UCSD-AML1 (cell line): Measurements from ENCODE around the gene PRR19.
A peak's percentile ranks its signal among the peaks of the same experiment; 100 is the strongest.
"Not testable (repeated sequence)": the region's sequence is repeated elsewhere in the genome, so short reads cannot be mapped to it uniquely, and the experiment has no call there.

ENCODE experiments used
- DNase-seq: peaks from one replicate; lab custom pipeline; 2025; ENCODE audit not compliant: unreplicated experiment; lab: John Stamatoyannopoulos, UW

The PRR19 gene, protein sequence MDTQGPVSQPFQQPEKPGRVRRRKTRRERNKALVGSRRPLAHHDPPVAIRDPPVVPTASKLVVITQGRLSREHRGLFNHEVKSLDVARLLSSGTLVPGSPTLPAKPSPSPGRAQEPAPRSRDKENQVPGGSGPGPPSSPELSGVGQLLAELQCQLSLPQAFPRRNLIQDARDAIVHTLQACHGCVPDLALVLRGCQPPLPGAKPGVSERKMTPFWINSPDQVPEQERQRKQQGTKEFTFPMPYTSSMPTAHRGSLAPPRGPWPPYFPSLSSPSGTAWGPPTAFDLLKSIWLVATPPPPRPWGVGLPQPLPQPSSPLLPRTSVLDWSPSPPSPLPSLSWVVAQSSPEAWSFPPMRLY

DNA sequence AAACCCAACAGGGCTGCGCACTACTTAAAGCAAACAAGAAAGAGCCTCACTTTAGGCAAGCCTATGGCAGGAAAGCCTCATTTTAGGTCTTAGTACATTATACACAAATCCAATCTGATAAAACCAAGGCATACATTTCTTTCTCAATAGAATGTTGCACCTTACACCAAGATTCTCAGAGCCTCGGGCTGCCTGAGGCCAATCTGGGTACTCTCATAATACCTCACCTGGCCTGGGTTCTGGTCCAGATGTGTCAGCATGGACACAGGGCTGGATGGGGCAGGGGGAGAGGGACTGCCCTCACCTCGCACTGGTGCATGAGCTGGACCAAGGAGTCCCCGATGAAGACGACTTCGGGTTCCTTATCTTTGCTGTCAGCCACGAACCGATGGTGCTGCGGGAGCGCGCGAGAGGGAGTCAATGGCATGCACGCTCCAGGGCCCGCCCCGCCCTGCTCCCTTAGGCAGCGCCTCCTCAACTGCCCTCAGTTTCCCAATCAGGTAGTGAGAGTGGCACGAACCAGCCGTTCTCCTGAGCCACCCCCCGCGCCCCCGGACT, at the start of gene PRR19:
TSS of gene PRR19 (plus strand) at position 487 of the 558 bp plus-strand sequence. CDS start 7,453 bp downstream, outside the sequence.
- no peak for DNase-seq

DNA sequence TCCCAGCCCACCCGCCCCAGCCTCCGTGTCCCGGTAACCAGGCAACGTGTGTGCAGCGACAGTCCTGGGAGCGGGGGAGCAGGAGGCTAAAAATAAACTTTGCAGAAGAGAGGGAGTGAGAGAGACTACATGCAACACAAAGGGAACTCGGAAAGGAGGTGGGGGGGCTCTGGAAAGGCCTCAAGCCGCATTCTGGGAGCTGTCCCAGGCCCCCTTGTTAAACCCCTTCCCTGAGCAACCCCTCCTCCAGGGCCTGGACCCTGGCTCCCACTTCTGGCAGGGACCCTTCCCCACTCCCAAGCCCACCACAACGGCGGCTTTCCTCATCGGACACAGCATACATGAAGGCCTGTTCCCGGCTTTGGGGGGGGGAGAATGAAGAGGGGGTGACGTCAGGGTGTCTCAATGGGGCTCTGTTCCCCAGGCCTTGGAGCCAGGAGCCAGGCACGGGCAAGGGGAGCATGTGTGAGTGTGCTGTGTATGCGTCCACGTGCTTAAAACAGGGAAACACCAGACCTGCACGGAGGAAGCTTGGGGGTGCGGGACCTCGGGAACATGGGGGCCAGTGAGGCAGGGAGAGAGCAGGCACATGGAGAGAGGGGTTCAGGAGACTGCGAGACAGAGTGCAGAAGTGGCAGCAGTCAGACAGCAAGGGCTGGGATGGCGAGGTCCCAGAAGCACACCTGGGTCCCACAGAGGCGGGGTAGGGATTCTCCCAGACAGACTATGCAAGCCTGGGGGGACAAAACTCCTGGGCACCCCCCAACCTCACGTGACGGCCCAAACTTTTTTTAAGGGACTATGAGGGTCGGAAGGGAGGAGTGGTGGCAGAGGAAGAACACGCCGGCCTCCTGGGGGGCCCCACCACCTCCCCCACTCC, 49.3 kb upstream of the PRR19 start:
- DNase-seq = peak; percentile 31

DNA sequence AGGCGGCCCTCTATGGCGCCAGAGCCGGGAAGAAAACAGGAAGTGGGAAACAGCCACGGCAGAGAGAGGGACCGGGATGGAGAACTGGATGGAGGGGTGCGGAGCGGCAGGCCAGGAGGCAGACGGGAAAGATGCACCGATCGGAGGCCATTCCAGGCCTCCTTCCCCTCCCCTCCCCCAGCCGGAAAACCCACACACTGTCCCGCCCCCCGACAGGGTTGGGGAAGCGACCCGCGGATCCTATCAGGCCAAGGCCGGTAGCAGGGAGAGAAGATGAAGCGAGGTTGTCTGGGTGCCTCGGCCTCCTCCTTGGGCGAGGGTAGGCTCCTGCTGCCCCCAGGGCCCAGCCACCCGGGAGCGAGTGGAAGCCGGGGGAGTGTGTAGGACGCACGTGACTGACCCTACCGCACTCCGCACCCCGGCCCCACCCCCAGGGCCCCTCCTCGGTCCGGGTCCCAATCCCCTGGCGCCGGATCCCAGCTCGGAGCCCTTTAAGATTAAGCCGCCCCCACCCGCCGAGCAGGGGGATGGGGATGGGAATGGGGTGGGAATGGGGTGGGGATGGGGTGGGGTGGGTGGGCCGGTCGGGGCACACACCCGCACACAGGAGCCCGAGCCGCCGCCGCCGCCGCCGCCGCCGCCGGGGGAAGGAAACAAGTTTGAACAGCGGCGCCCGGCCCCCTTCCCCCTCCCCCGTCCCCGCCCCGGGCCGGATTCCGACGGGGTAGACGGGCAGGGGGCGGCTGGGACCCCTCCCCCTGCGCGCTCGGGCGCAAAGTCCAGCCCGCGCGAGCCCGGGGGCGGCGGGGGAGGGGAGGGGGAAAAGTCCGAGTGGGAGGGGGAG, 48.5 kb upstream of the PRR19 start:
- DNase-seq = peak; percentile 81

DNA sequence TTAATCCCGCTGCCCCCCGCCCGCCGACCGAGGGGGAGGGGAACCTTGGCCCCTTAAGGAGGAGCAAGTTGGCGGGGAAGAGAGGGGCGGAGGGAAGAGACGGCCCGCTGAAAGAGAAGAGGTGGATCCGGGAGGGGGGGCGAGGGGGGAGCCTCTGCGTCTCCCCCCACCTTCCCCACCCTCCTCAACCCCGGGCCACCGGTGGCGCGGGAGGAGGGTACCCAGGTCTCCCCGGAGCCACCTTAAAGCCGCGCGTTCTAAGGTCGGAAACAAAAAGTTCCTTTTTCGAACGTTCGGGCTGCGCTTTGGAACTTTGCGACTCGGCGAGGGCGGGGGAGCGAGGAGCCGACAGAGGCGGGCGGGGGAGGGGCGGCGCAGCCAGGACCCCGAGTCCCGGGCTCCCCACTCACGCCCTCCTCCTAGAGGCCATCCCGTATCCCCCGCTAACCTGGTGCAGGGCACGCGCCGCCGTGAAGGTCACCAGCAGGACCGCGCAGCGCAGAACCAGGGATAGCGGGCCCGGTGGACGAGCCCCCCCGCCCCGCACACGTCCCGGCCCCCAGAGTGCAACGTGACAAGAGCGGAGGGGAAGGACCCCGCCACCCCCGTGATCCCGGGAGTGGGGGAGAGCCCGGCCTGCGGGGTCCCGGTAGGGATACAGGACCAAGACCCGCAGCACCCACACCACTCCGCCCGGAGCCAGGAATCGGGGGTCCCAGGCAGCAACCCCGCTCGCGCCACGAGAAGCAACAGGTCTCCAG, 47.7 kb upstream of the PRR19 start:
- peak; percentile 81 for DNase-seq

DNA sequence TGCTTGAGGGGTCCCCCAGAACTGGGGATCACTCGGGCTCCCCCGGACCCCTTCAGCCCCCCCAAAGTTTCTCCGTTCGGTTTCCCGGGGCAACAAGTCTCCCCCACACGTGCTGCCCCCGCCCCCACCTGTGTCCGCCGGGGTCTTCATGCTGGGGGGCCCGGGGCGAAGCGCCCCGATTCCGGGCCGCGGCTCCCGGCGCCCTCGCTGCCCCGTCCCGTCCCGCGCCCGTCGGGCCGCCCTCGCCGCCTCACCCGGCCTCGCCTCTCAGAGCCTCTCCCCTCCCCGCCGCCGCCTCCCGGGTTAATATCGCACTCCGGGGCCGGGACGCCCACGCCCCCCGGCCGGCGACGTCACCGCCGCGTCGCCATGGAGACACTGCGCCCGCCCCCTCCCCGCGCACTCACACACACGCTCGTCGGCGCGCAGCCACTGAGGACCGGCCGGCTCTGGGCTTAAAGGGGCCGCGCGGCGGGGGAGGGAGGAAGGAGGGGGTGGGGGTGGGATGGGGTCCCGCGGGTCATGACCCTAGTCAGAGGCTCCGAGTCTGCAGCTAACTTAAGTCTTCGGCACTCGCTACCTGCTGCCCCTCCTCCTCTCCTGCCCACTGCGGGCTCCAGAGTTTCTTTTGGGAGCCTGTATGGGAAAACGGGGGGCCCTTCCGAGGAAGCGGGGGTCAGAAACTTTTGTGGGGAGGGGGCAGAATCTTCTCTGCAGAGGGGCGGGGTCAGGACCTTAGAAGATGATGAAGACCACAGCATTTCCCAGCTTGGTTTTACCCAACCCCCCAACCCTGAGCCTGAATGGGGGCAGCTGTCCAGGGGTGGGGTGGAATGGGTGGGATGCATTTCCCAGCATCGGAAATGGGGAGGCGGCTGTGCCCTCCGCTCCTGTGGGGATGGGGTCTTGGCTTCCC, 46.8 kb upstream of the PRR19 start, which contains the start of gene ERF:
TSS of gene ERF (minus strand) at position 279 of the 916 bp plus-strand sequence. CDS start at position 150, 129 bp downstream.
- peak; percentile 92 for DNase-seq

DNA sequence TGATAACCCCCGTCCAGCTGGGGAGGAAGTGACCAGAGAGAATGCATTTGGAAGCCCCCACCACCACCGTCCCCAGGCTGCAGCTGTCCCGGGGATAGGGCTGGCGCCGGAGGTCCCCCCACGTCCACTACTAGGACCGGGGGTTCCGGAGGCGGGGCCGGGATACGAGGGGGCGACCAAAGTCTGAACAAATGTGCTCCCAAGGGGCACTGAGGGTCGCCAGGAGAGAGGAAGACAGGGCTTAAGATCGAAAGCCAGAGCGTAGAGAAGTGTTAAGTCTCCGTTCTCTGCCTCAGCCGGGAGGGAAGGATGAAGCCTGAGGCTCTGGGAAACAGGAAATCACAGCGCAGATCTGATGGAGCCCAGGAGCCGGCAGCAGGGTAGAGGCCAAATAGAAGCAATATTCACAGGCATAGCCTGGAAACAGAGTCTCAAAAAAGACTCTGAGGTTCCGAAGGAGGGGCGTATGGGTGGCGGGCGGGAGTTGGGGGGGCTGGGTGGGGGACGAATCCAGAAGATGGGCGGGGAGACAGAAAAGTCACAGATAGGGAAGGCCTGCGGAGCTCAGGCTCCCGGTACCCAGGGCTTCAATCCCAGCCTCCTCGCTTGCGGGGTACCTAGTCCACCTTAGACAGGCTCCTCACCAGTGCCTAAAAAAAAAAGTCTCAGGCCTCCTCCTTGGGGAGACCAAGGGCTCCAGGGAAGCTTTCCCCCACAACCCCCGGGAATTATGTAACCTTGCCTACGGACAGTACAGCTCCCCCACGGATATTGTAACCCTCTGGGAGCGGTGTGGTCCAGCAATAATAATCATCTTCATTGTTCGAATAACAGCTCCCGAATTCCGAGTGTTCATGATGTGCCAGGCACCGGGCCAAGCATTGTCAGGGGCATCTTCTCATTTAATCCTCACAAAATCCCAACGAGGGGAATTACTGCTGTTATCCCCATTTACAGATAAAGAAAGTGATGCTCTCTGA, 45.9 kb upstream of the PRR19 start:
- DNase-seq = no peak

DNA sequence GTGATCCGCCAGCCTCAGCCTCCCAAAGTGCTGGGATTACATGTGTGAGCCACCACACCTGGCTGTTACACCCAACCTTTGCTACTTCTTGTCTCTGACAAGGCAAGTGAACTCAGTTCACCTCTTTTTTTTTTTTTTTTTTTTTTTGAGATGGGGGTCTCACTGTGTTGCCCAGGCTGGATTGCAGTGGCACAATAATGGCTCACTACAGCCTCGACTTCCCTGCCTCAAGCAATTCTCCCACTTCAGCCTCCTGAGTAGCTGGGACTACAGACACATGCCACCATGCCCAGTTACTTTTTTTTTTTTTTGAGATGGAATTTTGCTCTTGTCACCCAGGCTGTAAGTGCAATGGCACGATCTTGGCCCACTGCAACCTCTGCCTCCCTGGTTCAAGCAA, 44.1 kb upstream of the PRR19 start:
- DNase-seq = not testable (repeated sequence)

DNA sequence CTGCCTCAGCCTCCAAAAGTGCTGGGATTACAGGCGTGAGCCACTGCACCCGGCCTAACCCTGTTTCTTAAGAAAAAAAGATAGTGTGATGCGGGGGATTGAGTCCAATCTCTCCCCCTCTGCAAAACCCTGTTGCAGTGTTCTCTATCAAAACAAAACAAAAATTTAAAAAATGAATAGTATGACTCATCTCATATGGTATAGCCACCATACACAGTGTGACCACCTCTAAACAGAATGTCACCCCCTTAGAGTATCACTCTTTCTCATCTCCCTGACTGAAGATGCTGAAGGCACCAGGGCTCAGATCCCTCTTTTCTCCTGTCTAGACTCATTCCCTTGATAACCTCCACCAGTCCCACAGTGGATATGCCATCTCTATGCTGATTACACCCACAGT, 40.2 kb upstream of the PRR19 start:
- DNase-seq = no peak

DNA sequence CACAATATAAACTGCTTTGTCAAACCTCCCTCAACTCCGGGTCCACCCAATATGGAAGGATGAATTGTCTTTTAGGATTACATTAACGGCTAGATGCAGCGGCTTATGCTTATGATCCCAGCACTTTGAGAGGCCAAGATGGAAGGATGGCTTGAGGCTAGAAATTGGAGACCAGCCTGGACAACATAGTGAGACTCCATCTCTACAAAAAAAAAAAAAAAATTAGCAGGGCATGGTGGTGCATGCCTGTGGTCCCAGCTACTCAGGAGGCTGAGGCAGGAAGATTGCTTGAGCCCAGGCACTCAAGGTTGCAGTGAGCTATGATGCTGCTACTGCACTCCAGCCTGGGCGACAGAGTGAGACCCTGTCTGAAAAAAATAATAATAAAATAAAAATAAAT, 35.8 kb upstream of the PRR19 start:
- not testable (repeated sequence) for DNase-seq

DNA sequence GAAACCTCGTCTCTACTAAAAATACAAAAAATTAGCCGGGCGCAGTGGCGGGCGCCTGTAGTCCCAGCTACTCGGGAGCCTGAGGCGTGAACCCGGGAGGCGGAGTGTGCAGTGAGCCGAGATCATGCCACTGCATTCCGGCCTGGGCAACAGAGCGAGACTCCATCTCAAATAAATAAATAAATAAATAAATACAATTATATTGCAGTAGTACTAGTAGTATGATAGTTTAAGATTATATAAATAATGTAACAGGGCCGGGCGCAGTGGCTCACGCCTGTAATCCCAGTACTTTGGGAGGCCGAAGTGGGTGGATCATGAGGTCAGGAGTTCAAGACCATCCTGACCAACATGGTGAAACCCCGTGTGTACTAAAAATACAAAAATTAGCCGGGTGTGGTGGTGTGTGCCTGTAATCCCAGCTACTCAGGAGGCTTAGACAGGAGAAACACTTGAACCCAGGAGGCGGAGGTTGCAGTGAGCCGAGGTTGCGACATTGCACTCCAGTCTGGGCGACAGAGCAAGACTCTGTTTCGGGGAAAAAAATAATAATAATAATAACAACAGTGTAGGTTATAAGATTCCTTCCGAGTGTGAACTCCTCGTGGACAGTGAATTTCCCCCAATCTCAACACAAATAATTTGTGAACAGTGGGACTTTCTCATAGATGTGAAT, 34.9 kb upstream of the PRR19 start:
- not testable (repeated sequence) for DNase-seq

DNA sequence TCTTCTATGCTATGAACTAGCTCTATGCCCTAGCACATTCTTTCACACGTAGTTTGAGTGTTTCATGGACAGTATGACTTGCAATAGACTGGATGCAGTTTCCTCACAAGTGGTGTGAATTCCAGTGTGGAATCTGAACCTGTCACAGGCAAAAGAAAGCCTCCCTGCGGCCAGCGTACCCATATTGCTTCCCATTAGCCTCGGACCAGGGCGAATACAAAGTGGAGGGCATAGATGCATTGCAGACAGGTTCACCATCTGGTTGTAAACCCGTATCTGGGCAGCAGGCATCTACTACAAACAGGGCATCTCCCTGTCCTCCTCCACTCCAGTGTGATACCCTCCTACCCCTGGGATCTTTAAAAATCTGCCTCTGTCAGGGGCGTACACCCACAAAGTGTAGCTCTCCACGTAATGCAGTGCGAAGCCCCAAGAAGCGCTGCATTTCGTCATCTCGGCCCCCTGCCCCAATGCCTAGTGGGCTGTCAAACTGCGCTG, 34.2 kb upstream of the PRR19 start:
- DNase-seq = no peak

DNA sequence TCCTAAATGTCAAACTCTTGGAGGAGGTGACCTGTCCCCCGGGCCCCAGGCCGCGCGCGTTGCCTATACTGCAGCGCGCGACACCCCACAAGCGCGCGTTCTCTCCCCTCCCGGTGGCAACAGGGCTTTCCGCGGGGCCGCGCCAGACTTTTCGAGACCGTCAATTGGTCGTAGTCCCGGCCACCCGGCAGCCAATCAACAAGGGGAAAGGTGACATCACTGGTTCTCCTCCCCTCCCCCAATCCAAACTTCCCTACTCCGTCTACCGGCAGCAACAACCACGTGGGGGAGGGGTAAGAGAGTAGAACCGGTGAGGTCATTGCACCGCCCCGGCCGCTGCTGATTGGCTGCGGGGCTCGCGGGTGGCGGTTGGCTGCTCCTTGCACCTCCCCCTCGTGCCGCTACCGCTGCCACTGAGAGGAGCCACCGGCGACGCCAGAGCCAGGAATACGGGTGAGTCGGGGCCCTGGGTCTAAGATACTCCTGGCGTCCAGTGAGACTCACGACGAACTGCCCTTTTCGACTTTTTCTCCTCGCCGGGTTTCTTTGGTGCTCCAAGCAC, 33.7 kb upstream of the PRR19 start:
- peak; percentile 97 for DNase-seq

DNA sequence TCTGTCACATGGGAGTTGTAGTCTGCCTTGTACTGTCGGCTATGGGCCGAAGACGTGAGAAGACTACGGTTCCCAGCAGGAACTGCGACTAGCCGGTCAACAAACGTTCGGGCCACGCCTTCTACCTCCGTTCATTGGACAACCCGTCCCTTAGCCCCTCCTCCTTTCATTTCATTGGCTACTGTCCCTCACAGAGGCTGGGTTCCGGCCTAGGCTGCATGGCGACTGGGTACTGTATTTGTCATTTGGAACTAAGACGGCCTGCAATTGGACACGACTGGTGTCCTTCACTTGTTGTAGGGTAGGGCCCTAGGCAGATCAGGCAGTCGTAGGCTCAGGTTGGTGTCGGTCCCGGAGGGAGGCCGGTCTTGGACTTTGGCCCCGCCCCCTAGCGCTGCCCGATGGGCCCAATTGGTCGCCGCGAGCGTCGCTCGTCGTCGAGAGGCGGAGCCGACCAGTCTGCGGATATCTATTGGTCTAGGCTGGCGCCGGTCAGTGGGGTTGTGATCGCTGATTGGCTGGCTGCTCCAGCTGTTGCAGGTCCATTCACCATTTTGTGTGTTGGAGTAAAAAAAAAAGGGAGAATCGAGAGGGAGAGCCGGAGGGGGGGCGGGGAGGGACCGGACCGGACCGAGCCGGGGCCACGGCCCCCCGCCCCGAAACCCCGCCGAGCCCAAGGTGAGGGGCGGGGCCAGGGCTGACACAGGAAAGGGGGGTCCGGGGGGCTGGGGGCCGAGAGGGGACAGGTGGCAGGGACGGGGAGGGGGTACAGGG, 33.0 kb upstream of the PRR19 start, which contains the start of gene CIC:
TSS of gene CIC (plus strand) at position 549 of the 774 bp plus-strand sequence. CDS start 2,532 bp downstream, outside the sequence.
- DNase-seq = peak; percentile 99

DNA sequence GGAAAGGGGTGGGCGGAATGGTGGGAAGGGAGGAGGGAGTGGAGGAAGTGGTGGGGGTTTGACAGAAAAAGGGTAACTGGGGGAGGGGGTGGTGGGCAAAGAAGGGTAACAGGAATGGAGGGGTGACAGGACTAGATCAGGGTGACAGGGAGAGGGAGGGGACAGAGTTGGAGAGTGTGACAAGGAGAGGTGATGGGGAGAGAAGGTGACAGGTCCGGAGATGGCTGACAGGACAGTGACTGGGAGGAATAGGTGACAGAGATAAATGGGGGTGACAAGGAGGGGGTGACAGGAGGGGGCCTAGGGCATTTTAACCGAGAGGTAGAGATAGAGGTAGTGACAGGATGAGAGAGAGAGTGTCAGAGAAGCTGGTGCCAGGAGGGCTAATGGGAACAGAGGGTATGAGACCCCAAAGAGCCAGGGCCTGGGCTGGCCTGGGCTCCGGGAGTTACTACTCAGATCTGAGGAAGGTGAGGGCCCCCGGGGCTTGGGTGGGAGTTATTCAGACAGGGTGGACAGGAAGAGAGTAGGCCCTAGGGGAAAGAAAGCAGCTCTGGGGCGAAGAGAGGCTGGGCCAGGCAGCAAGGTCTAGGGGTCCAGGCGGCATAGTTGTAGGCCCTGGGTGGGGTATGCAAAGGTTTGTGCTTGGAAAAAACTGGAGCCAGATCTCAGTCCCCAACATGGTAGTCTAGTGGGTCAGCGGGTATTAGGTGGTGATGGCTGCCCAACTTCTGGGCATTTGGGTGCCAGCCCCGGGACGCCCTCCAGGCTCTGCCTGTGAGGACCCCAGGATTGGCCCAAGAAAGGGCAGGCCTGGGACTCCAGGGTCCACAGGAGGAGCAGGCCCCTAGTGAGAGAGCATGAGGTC, 32.2 kb upstream of the PRR19 start:
- DNase-seq = no peak
